Ascending aorta (tissue), 2 donors: ENCODE data around the gene PLCB1. TPM values are rescaled to one million over a fixed set of nuclear protein-coding genes. Genes with fewer than 3 reads are reported as not detected.

ENCODE experiments used
- DNase-seq, 2 donors: peaks; one replicate each; pipeline ENCODE4 v3.0.0-alpha.2; 2019; ENCODE audit warnings: low spot score in 2 of 2
- H3K27ac ChIP-seq, 2 donors: fragments of 200-600 bp; sonication (generic); one replicate each; pipeline ENCODE4 v1.5.1; 2016 to 2017; ENCODE audit warnings: mild to moderate bottlenecking in 1 of 2
- H3K27me3 ChIP-seq: fragments of 200-600 bp; sonication (generic); one replicate; pipeline ENCODE4 v1.5.1; 2017
- H3K36me3 ChIP-seq, 2 donors: fragments of 200-600 bp; sonication (generic); one replicate each; pipeline ENCODE4 v1.5.1; 2016
- H3K4me1 ChIP-seq, 2 donors: fragments of 200-600 bp; sonication (generic); one replicate each; pipeline ENCODE4 v1.5.1; 2016 to 2017; ENCODE audit warnings: mild to moderate bottlenecking in 1 of 2
- H3K4me3 ChIP-seq, 2 donors: fragments of 200-600 bp; sonication (generic); one replicate each; pipeline ENCODE4 v1.5.1; 2016 to 2017; ENCODE audit warnings: mild to moderate bottlenecking in 1 of 2
- H3K9me3 ChIP-seq, 2 donors: fragments of 200-600 bp; sonication (generic); one replicate each; pipeline ENCODE4 v1.5.1; 2016
- CTCF ChIP-seq, 3 experiments: fragments of 200-600 bp in 2 of 3; fragments of 450-650 bp in 1 of 3; sonication (generic) in 2 of 3; IDR thresholded peaks; one replicate each; pipeline ENCODE4 v1.5.1; 2016 to 2019; ENCODE audit warnings: antibody characterized with exemption in 3 of 3, mild to moderate bottlenecking in 1 of 3, moderate library complexity in 1 of 3
- intact Hi-C: fragments of 100-400 bp; cut with DNase I; formaldehyde crosslinking; loops from one replicate; pipeline ENCODE4 v1.15.1; 2023
- total RNA-seq: library from RNA; depleted of rRNA; stranded (reverse); fragments of >200 nt; gene quantifications from one replicate; pipeline ENCODE4 v1.1.0, GENCODE V29; 2016

PLCB1 gene
- total RNA-seq, 1 donor from 2014 or later, result 22.9 TPM

- no peaks in the 10 kb centered on the region for H3K27me3 ChIP-seq
- no peak overlapping the region for H3K27ac ChIP-seq
- no peak overlapping the region for H3K4me3 ChIP-seq
- H3K9me3 ChIP-seq, result no peaks in the 10 kb centered on the region
- no peaks in the 10 kb centered on the region for H3K36me3 ChIP-seq
- no peaks in the 10 kb centered on the region for H3K4me1 ChIP-seq
- DNase-seq, result no peak
- no peak for TF ChIP-seq CTCF (IDR thresholded peaks at IDR 0.05)
- intact Hi-C loops, result no loop called here
Observed at GRCh38 chr20:8223091-8223870, 91.2 kb downstream of the PLCB1 start.

- no peak for TF ChIP-seq CTCF (IDR thresholded peaks at IDR 0.05)
- Histone ChIP-seq H3K36me3 (no peaks in the 10 kb centered on the region), H3K27me3 (no peaks in the 10 kb centered on the region), H3K4me1 (no peaks in the 10 kb centered on the region), H3K4me3 (no peak overlapping the region), H3K9me3 (no peaks in the 10 kb centered on the region), H3K27ac (no peak overlapping the region)
- intact Hi-C loops, result no loop called here
- no peak for DNase-seq
Observed at GRCh38 chr20:8225658-8226057, 93.6 kb downstream of the PLCB1 start.

GRCh38 chr20:8226106-8226505, 94.0 kb downstream of the PLCB1 start:
- intact Hi-C loops, result no loop called here
- no peak overlapping the region for H3K4me3 ChIP-seq
- H3K4me1 ChIP-seq, result no peaks in the 10 kb centered on the region
- DNase-seq, result no peak
- H3K27ac ChIP-seq, result no peak overlapping the region
- no peaks in the 10 kb centered on the region for H3K27me3 ChIP-seq
- no peaks in the 10 kb centered on the region for H3K9me3 ChIP-seq
- no peak for TF ChIP-seq CTCF (IDR thresholded peaks at IDR 0.05)
- no peaks in the 10 kb centered on the region for H3K36me3 ChIP-seq

- Histone ChIP-seq H3K27ac (no peak overlapping the region), H3K4me1 (no peaks in the 10 kb centered on the region), H3K9me3 (no peaks in the 10 kb centered on the region), H3K4me3 (no peak overlapping the region), H3K36me3 (no peaks in the 10 kb centered on the region), H3K27me3 (no peaks in the 10 kb centered on the region)
- no peak for DNase-seq
- intact Hi-C loops, result no loop called here
- no peak for TF ChIP-seq CTCF (IDR thresholded peaks at IDR 0.05)
Observed at GRCh38 chr20:8227293-8227692, 95.2 kb downstream of the PLCB1 start.

DNA sequence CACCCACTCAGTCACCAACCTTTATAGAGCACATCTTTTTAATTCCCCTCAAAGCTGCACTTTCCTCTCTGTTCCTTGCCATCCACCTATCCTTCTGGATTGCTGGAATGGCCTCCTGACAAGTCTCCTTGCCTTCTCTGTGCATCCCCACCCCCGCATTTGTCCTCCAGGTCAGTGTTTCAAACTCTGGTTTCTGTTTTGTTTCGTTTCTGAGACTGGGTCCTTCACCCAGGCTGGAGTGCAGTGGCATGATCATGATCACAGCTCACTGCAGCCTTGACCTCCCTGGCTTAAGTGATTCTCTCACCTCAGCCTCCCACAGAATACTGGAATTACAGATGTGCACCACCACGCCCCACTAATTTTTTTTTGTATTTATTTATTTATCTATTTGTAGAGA, 96.2 kb downstream of the PLCB1 start:
- Histone ChIP-seq H3K9me3 (no peaks in the 10 kb centered on the region), H3K27ac (no peak overlapping the region), H3K4me3 (no peak overlapping the region), H3K36me3 (no peaks in the 10 kb centered on the region), H3K4me1 (no peaks in the 10 kb centered on the region), H3K27me3 (no peaks in the 10 kb centered on the region)
- intact Hi-C loops, result no loop called here
- DNase-seq, result no peak
- no peak for TF ChIP-seq CTCF (IDR thresholded peaks at IDR 0.05)
